MG63 (cell line): ENCODE measurements around the gene SYCP3. TPM values are rescaled to one million over a fixed set of nuclear protein-coding genes. Genes with fewer than 3 reads are reported as not detected.

Experiments
- total RNA-seq: library from RNA; depleted of rRNA; stranded (reverse); fragments of >200 nt; shearing (Covaris generic); gene quantifications from 2 replicates; pipeline ENCODE4 v1.2.3, GENCODE V29; 2014; ENCODE audit warnings: low replicate concordance; rRNA removed

Gene SYCP3
- total RNA-seq, 1 experiment from 2014 or later, result not detected

Other genes with a start within 250 kb of the SYCP3 start
- not detected in 2 replicates for gene MYBPC1, start 144.5 kb downstream of the SYCP3 start, total RNA-seq
- 41.4 and 48.8 TPM in 2 replicates for gene CHPT1, start 41.8 kb downstream of the SYCP3 start, total RNA-seq
- gene GNPTAB, start 91.5 kb upstream of the SYCP3 start, total RNA-seq, result 4.9 and 5.5 TPM in 2 replicates
- 8.1 and 8.8 TPM in 2 replicates for gene DRAM1, start 138.1 kb upstream of the SYCP3 start, total RNA-seq